Left ventricle myocardium inferior (tissue), 1 donor: ENCODE measurements around the gene CRYZ. TPM values are rescaled to one million over a fixed set of nuclear protein-coding genes. Genes with fewer than 3 reads are reported as not detected.

Source experiments
- DNase-seq: peaks from one replicate; pipeline ENCODE4 v3.0.0-alpha.2; 2020
- H3K27ac ChIP-seq: fragments of 200-600 bp; replicated peaks from 2 replicates; pipeline ENCODE4 v1.8.0; 2021
- H3K27me3 ChIP-seq: fragments of 200-600 bp; 2 replicates; pipeline ENCODE4 v1.8.0; 2021; ENCODE audit warnings: low read depth
- H3K36me3 ChIP-seq: fragments of 200-600 bp; 2 replicates; pipeline ENCODE4 v1.8.0; 2021
- H3K4me1 ChIP-seq: fragments of 200-600 bp; 2 replicates; pipeline ENCODE4 v1.8.0; 2021
- H3K4me3 ChIP-seq: fragments of 200-600 bp; 2 replicates; pipeline ENCODE4 v1.8.0; 2021; ENCODE audit warnings: mild to moderate bottlenecking, moderate library complexity
- H3K9me3 ChIP-seq: fragments of 200-600 bp; replicated peaks from 2 replicates; pipeline ENCODE4 v1.8.0; 2021
- intact Hi-C: fragments of 100-400 bp; cut with micrococcal nuclease; formaldehyde crosslinking; loops from one replicate; pipeline ENCODE4 v1.11.0; 2022
- total RNA-seq: library from RNA; stranded (reverse); fragmentation: NEBNext Ultra II Directional; extraction: Animal tissue kit (Norgen Biotek cat#: 25700); gene quantifications from one replicate; pipeline ENCODE4 v1.2.1, GENCODE V29; 2021
- TF ChIP-seq, protein P1 (sequence below): fragments of 200-600 bp; IDR thresholded peaks from 2 replicates; pipeline ENCODE4 v1.8.0; 2021; ENCODE audit warnings: antibody characterized with exemption, mild to moderate bottlenecking, borderline replicate concordance
- donor health status: DM: no; HTN: yes; CAD: no; lungs with severe emphysema.

The CRYZ gene
- total RNA-seq, 1 donor from 2014 or later: 35.3 TPM

DNA sequence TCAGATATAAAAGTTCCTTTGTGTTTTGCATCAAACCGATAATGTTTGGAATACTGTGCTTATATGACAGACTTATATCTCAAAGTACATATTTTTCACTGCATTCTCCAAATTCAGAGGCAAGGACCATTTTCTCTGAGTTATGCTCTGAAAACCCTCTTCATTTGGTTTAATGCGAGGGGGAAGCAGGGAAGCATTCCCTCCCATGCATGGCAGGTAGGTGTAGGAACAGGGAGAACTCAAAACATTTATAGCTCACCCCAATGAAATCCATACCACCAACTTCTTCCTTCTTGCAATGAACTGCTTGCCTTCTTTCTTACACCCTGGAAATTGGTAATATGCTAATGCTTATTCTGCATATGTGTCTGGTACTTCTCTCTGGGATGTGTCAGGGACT is 48.5 kb downstream of the CRYZ start:
- H3K36me3 ChIP-seq: no peaks in the 10 kb centered on the region
- DNase-seq: no peak
- intact Hi-C loops: no loop called here
- no peak overlapping the region for H3K27ac ChIP-seq
- TF ChIP-seq, protein P1, sequence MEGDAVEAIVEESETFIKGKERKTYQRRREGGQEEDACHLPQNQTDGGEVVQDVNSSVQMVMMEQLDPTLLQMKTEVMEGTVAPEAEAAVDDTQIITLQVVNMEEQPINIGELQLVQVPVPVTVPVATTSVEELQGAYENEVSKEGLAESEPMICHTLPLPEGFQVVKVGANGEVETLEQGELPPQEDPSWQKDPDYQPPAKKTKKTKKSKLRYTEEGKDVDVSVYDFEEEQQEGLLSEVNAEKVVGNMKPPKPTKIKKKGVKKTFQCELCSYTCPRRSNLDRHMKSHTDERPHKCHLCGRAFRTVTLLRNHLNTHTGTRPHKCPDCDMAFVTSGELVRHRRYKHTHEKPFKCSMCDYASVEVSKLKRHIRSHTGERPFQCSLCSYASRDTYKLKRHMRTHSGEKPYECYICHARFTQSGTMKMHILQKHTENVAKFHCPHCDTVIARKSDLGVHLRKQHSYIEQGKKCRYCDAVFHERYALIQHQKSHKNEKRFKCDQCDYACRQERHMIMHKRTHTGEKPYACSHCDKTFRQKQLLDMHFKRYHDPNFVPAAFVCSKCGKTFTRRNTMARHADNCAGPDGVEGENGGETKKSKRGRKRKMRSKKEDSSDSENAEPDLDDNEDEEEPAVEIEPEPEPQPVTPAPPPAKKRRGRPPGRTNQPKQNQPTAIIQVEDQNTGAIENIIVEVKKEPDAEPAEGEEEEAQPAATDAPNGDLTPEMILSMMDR: no peak
- no peaks in the 10 kb centered on the region for H3K27me3 ChIP-seq
- no peaks in the 10 kb centered on the region for H3K9me3 ChIP-seq
- no peaks in the 10 kb centered on the region for H3K4me1 ChIP-seq
- H3K4me3 ChIP-seq: no peak overlapping the region

DNA sequence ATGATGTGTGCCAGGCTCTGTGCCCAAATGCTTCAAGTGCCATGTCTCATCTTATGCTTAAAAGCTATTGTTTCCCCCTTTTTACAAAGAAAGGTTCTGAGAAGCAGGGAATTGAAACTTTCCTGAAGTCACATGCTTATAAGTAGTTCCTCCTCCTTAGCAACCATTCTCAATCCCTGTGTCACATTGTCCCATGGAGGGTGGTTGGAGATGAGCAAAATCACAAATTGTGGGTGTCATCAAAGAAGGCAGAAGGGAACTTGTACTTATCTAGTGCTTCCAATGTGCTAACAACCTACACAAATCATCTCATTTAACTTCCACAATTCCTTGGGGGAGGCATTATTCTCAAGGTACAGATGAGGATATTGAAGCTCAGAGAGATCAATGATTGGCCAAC is 49.2 kb downstream of the CRYZ start:
- DNase-seq: no peak
- no peak overlapping the region for H3K27ac ChIP-seq
- H3K27me3 ChIP-seq: no peaks in the 10 kb centered on the region
- no peaks in the 10 kb centered on the region for H3K36me3 ChIP-seq
- intact Hi-C loops: no loop called here
- H3K9me3 ChIP-seq: no peaks in the 10 kb centered on the region
- H3K4me1 ChIP-seq: no peaks in the 10 kb centered on the region
- TF ChIP-seq, protein P1: no peak
- H3K4me3 ChIP-seq: no peak overlapping the region

DNA sequence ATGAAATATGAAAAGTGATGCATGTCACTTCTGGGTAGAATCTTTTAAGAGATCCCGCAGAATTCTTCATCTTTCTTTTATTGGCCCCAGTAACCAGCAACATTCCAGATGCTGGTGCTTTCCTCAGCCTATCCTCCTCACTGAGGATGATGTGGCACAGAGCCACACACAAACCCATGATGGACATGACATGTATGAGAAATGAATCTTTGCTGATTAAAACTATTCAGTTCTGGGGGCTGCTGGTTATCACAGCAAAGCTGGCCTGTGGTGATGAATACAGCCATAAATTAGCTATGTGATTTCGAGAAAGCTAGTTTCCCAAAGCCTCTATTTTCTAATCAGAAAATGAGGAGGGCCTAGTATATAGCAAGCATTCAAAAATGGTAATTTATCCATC is 51.0 kb downstream of the CRYZ start:
- intact Hi-C loops: no loop called here
- Histone ChIP-seq H3K4me1 (no peaks in the 10 kb centered on the region), H3K9me3 (no peaks in the 10 kb centered on the region), H3K27ac (no peak overlapping the region), H3K36me3 (no peaks in the 10 kb centered on the region), H3K27me3 (no peaks in the 10 kb centered on the region), H3K4me3 (no peak overlapping the region)
- no peak for DNase-seq
- TF ChIP-seq, protein P1: no peak

DNA sequence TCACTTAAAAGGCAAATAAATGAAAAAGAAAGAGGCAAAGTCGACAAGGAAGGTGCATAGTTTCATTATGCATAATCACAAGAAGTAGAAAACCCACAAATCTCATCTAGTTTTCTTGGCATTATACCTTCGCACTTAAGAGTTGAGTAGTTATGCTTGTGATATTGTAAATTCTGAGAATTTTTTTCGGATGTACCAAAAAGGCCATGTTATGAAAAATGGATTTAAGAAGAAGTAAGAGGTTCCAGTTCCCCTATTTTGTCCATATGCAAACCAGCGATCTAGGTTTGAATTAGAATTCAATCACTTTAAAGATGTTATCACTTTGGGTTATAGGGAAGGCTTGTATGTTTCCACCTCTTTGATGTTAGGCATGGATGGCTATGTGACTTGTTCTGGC is 51.4 kb downstream of the CRYZ start:
- Histone ChIP-seq H3K9me3 (no peaks in the 10 kb centered on the region), H3K27ac (no peak overlapping the region), H3K4me1 (no peaks in the 10 kb centered on the region), H3K36me3 (no peaks in the 10 kb centered on the region), H3K27me3 (peaks cover 1% of the 10 kb centered on the region), H3K4me3 (no peak overlapping the region)
- DNase-seq: no peak
- intact Hi-C loops: no loop called here
- TF ChIP-seq, protein P1: no peak

DNA sequence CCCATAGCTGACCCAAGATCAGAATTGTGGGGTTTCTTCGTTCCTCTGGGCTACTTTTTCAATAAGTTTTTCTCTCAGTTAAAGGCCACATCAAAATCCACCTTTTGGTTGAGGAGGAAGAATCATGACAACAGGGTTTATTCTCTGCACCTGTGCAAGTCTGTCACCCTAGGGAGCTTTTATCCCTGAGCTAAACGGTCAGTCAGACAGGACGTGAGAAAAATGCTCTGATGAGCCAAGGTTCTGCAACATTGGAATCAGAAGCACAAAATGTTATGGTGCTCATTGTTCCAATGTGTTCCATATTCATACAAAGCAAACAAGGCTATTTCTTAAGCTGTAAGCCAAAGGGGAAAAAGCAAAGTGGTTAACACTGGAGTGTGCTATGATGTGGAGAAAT is 51.8 kb downstream of the CRYZ start:
- Histone ChIP-seq H3K27me3 (peaks cover 6% of the 10 kb centered on the region), H3K9me3 (no peaks in the 10 kb centered on the region), H3K36me3 (no peaks in the 10 kb centered on the region), H3K4me1 (no peaks in the 10 kb centered on the region), H3K27ac (no peak overlapping the region), H3K4me3 (no peak overlapping the region)
- TF ChIP-seq, protein P1: no peak
- DNase-seq: no peak
- intact Hi-C loops: no loop called here

DNA sequence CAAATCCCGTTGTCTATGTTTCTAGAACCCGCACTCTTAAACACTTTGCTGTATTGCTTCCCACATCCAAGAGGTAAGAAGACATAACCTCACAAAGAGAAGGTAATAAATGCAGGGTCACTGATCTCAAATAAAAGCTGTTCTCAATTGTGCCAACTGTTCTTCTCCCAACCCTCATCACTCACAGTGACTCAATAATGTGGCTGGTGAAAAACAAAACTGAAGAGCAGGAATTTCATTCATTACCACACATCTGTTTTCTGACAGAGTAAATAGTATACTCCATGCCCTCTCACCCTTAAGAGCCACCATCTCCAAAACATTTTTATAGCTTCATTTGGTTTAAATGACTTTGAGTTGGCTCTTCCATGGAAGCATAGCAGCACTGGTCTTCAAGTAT is 53.0 kb downstream of the CRYZ start:
- no peak overlapping the region for H3K4me3 ChIP-seq
- H3K9me3 ChIP-seq: no peaks in the 10 kb centered on the region
- DNase-seq: no peak
- H3K27ac ChIP-seq: no peak overlapping the region
- TF ChIP-seq, protein P1: no peak
- no peaks in the 10 kb centered on the region for H3K4me1 ChIP-seq
- H3K27me3 ChIP-seq: peaks cover 18% of the 10 kb centered on the region
- intact Hi-C loops: no loop called here
- H3K36me3 ChIP-seq: no peaks in the 10 kb centered on the region
